Upper lobe of left lung (tissue), 6 donors: ENCODE data around the gene LBX1. TPM values are rescaled to one million over a fixed set of nuclear protein-coding genes. Genes with fewer than 3 reads are reported as not detected.

ENCODE experiments used
- ATAC-seq, 2 donors: fragments of 200-7000 bp; cut with Tn5 transposase; one replicate each; pipeline ENCODE4 v1.9.1; 2022; ENCODE audit warnings: mild to moderate bottlenecking in 2 of 2, moderate library complexity in 2 of 2; ENCODE audit not compliant: low FRiP score in 2 of 2
- DNase-seq, 2 donors: peaks; one replicate each; pipeline ENCODE4 v3.0.0-alpha.2; 2019 to 2020
- H3K27ac ChIP-seq, 4 donors: fragments of 200-600 bp; sonication (generic); one replicate each; pipeline ENCODE4 v1.5.1; 2016 to 2019
- H3K27me3 ChIP-seq, 4 donors: fragments of 200-600 bp; sonication (generic); one replicate each; pipeline ENCODE4 v1.5.1; 2017 to 2019
- H3K36me3 ChIP-seq, 4 donors: fragments of 200-600 bp; sonication (generic); one replicate each; pipeline ENCODE4 v1.5.1; 2016 to 2019
- H3K4me1 ChIP-seq, 4 donors: fragments of 200-600 bp; sonication (generic); one replicate each; pipeline ENCODE4 v1.5.1; 2018 to 2019
- H3K4me3 ChIP-seq, 4 donors: fragments of 200-600 bp; sonication (generic); one replicate each; pipeline ENCODE4 v1.5.1; 2017 to 2019; ENCODE audit warnings: mild to moderate bottlenecking in 2 of 4, moderate library complexity in 1 of 4
- H3K9me3 ChIP-seq, 4 donors: fragments of 200-600 bp; sonication (generic); one replicate each; pipeline ENCODE4 v1.5.1; 2018 to 2019
- EP300 ChIP-seq, 4 donors: sonication (generic); formaldehyde crosslinking; IDR thresholded peaks; one replicate each; pipeline ENCODE4 v1.5.1; 2017; ENCODE audit warnings: antibody characterized with exemption in 4 of 4, control low read depth in 2 of 4
- POLR2A ChIP-seq, 4 donors: fragments of 450-650 bp; IDR thresholded peaks; one replicate each; pipeline ENCODE4 v1.5.1; 2016 to 2017; ENCODE audit warnings: antibody characterized with exemption in 4 of 4, mild to moderate bottlenecking in 2 of 4
- POLR2AphosphoS5 ChIP-seq, 2 donors: sonication (generic); formaldehyde crosslinking; IDR thresholded peaks; one replicate each; pipeline ENCODE4 v1.5.1; 2017; ENCODE audit warnings: antibody characterized with exemption in 2 of 2
- WGBS, 2 donors: methylation state at CpG; one replicate each; pipeline ENCODE4 v1.1.5; 2017 to 2018; 5-methylcytosine and 5-hydroxymethylcytosine counted together
- total RNA-seq, 6 donors: library from RNA; depleted of rRNA in 4 of 6; stranded (reverse); fragments of >200 nt in 4 of 6; gene quantifications; one replicate each; pipeline versions ENCODE4 v1.1.0 to v1.2.1, GENCODE V29; 2016 to 2021
- TF ChIP-seq, protein P1 (sequence below), 6 experiments: fragments of 450-650 bp in 4 of 6; fragments of 200-600 bp in 2 of 6; sonication (generic) in 2 of 6; IDR thresholded peaks; one replicate each; pipeline ENCODE4 v1.5.1; 2016 to 2019; ENCODE audit warnings: antibody characterized with exemption in 6 of 6
- donor health status: DM: no; HTN: no; CAD: no; lungs with moderate emphysema.
- donor health status: DM: no; HTN: yes; CAD: no; lungs with severe emphysema.

The LBX1 gene
- under 1 TPM in 2 of 6 donors, not detected in 4; 0.11 to 0.20 TPM for total RNA-seq

- ATAC-seq = no peak
- H3K36me3 ChIP-seq = no peaks in the 10 kb centered on the region
- DNase-seq = peak in 1 of 2 donors; percentile 84
- peaks cover 4 to 95% (median 66%) of the 10 kb centered on the region in 4 donors for H3K27me3 ChIP-seq
- H3K4me3 ChIP-seq = peak within 1 kb of the TSS in 3 of 4 donors; percentile 15 to 40 (median 34)
- no peak for TF ChIP-seq POLR2A (IDR thresholded peaks at IDR 0.05)
- TF ChIP-seq EP300 (IDR thresholded peaks at IDR 0.05) = no peak
- TF ChIP-seq POLR2AphosphoS5 (IDR thresholded peaks at IDR 0.05) = no peak
- TF ChIP-seq, protein P1, sequence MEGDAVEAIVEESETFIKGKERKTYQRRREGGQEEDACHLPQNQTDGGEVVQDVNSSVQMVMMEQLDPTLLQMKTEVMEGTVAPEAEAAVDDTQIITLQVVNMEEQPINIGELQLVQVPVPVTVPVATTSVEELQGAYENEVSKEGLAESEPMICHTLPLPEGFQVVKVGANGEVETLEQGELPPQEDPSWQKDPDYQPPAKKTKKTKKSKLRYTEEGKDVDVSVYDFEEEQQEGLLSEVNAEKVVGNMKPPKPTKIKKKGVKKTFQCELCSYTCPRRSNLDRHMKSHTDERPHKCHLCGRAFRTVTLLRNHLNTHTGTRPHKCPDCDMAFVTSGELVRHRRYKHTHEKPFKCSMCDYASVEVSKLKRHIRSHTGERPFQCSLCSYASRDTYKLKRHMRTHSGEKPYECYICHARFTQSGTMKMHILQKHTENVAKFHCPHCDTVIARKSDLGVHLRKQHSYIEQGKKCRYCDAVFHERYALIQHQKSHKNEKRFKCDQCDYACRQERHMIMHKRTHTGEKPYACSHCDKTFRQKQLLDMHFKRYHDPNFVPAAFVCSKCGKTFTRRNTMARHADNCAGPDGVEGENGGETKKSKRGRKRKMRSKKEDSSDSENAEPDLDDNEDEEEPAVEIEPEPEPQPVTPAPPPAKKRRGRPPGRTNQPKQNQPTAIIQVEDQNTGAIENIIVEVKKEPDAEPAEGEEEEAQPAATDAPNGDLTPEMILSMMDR (IDR thresholded peaks at IDR 0.05) = no peak
- H3K27ac ChIP-seq = no peak within 1 kb of the TSS
- H3K4me1 ChIP-seq = peaks cover 49 to 55% (median 51%) of the 10 kb centered on the region in 4 donors
- 3 to 7% methylated on average over 34 to 37 of the region's 63 CpGs for WGBS, 2 donors
- H3K9me3 ChIP-seq = no peaks in the 10 kb centered on the region
Observed at GRCh38 chr10:101229266-101230182, at the start of gene LBX1. LBX1 (minus strand) TSS chr10:101229463; CDS start chr10:101228815, 648 bp downstream.

DNA sequence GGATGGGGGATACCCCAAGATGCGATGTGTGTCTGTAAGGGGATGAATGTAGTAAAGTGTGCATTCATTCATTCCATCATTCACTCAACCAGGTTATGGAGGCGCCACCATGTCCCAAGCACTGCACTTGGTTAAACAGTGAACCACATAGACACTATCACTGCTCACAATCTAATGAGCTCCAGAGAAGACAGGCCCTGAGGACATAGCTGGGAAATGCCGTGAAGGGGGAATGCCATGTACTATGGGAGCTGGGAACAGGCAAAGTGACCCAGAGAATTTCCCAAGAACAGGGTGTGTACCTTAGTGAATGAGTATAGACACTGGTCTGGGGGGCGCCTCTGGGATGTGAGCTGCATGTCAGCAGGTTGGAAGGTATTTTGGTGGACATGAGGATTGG, 44.5 kb upstream of the LBX1 start:
- Histone ChIP-seq H3K4me3 (no peak overlapping the region), H3K36me3 (no peaks in the 10 kb centered on the region), H3K27me3 (no peaks in the 10 kb centered on the region), H3K27ac (no peak overlapping the region), H3K9me3 (no peaks in the 10 kb centered on the region), H3K4me1 (no peaks in the 10 kb centered on the region)
- ATAC-seq (no peak), DNase-seq (no peak)
- 84 to 96% methylated on average over 4 of the region's 4 CpGs for WGBS, 2 donors
- TF ChIP-seq POLR2A (IDR thresholded peaks at IDR 0.05) (no peak), POLR2AphosphoS5 (IDR thresholded peaks at IDR 0.05) (no peak), EP300 (IDR thresholded peaks at IDR 0.05) (no peak)
- TF ChIP-seq, protein P1 (IDR thresholded peaks at IDR 0.05) = no peak

DNA sequence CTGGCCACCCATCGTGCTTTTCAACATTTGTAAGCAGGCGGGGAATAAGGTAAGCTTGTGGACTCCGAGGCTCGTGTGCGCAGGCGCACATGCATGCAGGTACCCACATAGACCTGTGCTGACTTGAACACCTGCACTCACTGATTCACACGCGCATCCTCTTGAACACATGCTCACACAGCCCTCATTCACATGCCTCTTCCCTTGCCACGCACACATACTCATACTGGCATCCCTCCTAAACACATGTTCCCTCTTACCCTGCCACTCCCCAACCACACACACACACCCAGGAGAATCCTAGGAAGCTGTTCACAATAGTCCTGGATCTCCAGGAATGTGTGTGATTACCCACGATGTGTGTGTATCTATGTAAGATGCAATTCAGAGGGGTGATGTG, 44.1 kb upstream of the LBX1 start:
- DNase-seq = no peak
- Histone ChIP-seq H3K27me3 (no peaks in the 10 kb centered on the region), H3K4me3 (no peak overlapping the region)

DNA sequence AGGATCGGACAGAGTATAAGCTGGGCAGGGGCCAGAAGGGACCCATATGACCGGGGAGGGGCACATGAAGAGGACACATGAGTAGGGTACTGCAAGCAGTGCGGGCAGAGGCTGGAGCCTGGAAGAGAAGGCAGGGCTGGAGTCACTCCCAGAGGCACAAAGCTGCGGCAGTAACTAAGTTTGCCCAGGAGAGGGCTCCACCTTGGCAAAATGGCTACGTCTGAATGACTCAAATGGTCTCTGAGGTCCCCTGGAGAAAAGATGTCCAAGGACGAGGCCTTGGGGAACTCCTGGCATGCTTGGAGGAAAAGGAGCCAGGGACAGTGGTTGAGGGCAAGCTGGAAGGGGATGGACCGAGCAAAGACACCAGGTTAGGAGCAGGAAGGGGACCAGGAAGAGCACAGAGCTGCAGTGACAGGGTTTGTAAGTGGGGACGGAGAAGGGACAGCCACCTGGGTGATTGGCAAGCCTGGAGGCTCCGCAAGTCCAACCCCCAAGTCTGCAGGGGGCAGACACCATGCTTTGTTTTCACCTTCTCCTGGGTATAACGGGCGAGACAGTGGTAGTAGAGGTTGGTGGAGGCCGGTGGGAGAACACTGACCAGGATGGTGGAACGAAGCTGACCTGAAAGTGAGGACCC, 43.1 kb upstream of the LBX1 start:
- no peak for TF ChIP-seq EP300 (IDR thresholded peaks at IDR 0.05)
- TF ChIP-seq, protein P1 (IDR thresholded peaks at IDR 0.05) = peak; percentile 61 to 80 (median 70)
- TF ChIP-seq POLR2AphosphoS5 (IDR thresholded peaks at IDR 0.05) = no peak
- no peak for TF ChIP-seq POLR2A (IDR thresholded peaks at IDR 0.05)
- WGBS, 2 donors = 34 to 41% methylated on average over 13 of the region's 13 CpGs
- Histone ChIP-seq H3K27me3 (no peaks in the 10 kb centered on the region), H3K4me1 (no peaks in the 10 kb centered on the region), H3K9me3 (no peaks in the 10 kb centered on the region), H3K27ac (no peak overlapping the region), H3K4me3 (no peak overlapping the region), H3K36me3 (no peaks in the 10 kb centered on the region)
- ATAC-seq = peak; percentile 81 to 82
- DNase-seq = peak in 1 of 2 donors; percentile 42

More for the DNA sequence above, 44.1 kb upstream of the LBX1 start:
- no peaks in the 10 kb centered on the region for H3K9me3 ChIP-seq
- 86 to 90% methylated on average over 10 of the region's 10 CpGs for WGBS, 2 donors
- H3K4me1 ChIP-seq = no peaks in the 10 kb centered on the region
- TF ChIP-seq, protein P1 (IDR thresholded peaks at IDR 0.05) = no peak
- no peak for TF ChIP-seq EP300 (IDR thresholded peaks at IDR 0.05)
- TF ChIP-seq POLR2A (IDR thresholded peaks at IDR 0.05) = no peak
- no peak for TF ChIP-seq POLR2AphosphoS5 (IDR thresholded peaks at IDR 0.05)
- no peak for ATAC-seq
- no peak overlapping the region for H3K27ac ChIP-seq
- H3K36me3 ChIP-seq = no peaks in the 10 kb centered on the region
